GM12892 (cell line): Measurements from ENCODE around the gene SLC5A12.

Source experiments
- POLR2A ChIP-seq: IDR thresholded peaks from 2 replicates; pipeline ENCODE4 v1.6.1; 2011; ENCODE audit warnings: low read depth, low read length, control low read depth
- POLR2AphosphoS5 ChIP-seq: IDR thresholded peaks from 2 replicates; pipeline ENCODE4 v1.6.1; 2011; ENCODE audit warnings: low read depth, low read length, control low read depth

DNA sequence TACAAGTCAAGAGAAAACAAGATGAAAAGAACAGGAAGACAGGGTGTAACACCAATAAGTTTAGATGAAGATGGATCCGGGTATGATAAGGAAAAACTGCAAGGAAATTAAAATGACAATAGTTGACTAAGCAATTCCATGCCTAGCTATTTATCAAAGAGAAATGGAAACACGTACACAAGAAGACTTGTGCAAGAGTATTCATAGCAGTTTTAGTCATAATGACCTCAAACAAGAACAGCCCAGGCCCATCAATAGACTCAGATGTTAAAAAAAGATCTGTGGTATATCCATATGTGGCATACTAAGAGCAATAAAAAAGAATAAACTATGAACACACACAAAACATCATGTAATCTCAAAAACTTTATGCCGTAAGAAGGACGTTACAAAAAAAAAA lies 33.2 kb downstream of the SLC5A12 start:
- TF ChIP-seq POLR2A = no peak
- TF ChIP-seq POLR2AphosphoS5 = no peak
